GM18526 (cell line): ENCODE results near the gene OPN1MW3.
"Not testable (repeated sequence)": the region's sequence is repeated elsewhere in the genome, so short reads cannot be mapped to it uniquely, and the experiment has no call there.

Source experiments
- POLR2A ChIP-seq: IDR thresholded peaks from 3 replicates; pipeline ENCODE4 v1.6.1; 2011; ENCODE audit not compliant: insufficient read length; ENCODE audit errors: extremely low read depth

Gene OPN1MW3

GRCh38 chrX:154257282-154257681 lies at the start of gene OPN1MW3:
Gene OPN1MW3, plus strand, starts transcription at chrX:154257582. Its CDS starts 38 bp downstream, at chrX:154257620.
- not testable (repeated sequence) for TF ChIP-seq POLR2A

- TF ChIP-seq POLR2A: not testable (repeated sequence)
Observed at GRCh38 chrX:154219456-154219855, 37.9 kb upstream of the OPN1MW3 start, which contains the start of gene OPN1MW2. Gene OPN1MW2, plus strand, starts transcription at chrX:154219756. Its CDS starts 60 bp downstream, at chrX:154219816.

GRCh38 chrX:154294791-154295574 lies 37.6 kb downstream of the OPN1MW3 start, which contains the start of gene TEX28:
Gene TEX28, minus strand, starts transcription at chrX:154295124. Its CDS starts 3,007 bp downstream, at chrX:154292117.
- TF ChIP-seq POLR2A: no peak

GRCh38 chrX:154295664-154296310 lies 38.4 kb downstream of the OPN1MW3 start, which contains the start of gene TKTL1:
Gene TKTL1, plus strand, starts transcription at chrX:154295795. Its CDS starts 65 bp downstream, at chrX:154295860.
- TF ChIP-seq POLR2A: no peak

- no peak for TF ChIP-seq POLR2A
Observed at GRCh38 chrX:154296731-154297130, 39.3 kb downstream of the OPN1MW3 start.

GRCh38 chrX:154298312-154298711 lies 40.9 kb downstream of the OPN1MW3 start:
- no peak for TF ChIP-seq POLR2A

GRCh38 chrX:154300816-154301215 lies 43.4 kb downstream of the OPN1MW3 start:
- no peak for TF ChIP-seq POLR2A

- no peak for TF ChIP-seq POLR2A
Observed at GRCh38 chrX:154303476-154303875, 46.1 kb downstream of the OPN1MW3 start.

GRCh38 chrX:154304846-154305245 lies 47.5 kb downstream of the OPN1MW3 start:
- no peak for TF ChIP-seq POLR2A

- no peak for TF ChIP-seq POLR2A
Observed at GRCh38 chrX:154305541-154306205, 48.3 kb downstream of the OPN1MW3 start.

- TF ChIP-seq POLR2A: no peak
Observed at GRCh38 chrX:154307202-154307601, 49.8 kb downstream of the OPN1MW3 start.

GRCh38 chrX:154308108-154308946 lies 50.9 kb downstream of the OPN1MW3 start:
- TF ChIP-seq POLR2A: no peak

GRCh38 chrX:154309041-154309775 lies 51.8 kb downstream of the OPN1MW3 start:
- TF ChIP-seq POLR2A: no peak
